ENCODE results near the gene COL6A2.

DNA sequence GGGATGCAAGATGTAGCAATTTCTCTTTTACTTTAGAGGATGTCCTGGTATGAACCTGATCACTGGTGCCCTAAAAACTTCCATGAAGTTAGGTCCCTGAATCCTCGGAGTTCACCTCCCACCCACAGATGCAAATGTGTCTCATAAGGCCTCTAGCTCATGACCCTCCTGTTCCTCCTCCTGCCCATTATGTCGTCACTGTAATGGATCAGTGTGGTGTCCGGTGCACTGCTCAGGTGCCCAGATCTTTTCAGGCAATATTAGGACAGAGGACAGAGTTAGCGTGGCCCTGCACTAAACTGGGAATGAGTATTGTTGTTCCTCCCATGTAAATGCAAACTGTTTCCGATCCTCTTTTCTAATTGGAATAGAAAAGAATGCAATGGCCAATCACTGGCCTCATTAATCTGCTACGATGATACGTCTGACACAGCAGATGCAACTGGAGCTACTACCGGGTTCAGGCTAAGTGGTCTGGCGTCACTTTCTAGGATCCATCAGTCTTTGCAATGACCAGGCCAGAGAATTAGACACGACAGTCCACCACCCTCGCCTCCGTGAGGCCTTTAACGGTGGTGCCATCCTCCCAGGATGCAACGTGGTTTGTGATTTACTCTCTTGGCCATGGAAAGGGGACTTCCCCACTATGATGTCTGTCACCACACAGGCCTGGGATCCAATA is 3.4 kb upstream of the COL6A2 start:
- TF ChIP-seq, protein P1, sequence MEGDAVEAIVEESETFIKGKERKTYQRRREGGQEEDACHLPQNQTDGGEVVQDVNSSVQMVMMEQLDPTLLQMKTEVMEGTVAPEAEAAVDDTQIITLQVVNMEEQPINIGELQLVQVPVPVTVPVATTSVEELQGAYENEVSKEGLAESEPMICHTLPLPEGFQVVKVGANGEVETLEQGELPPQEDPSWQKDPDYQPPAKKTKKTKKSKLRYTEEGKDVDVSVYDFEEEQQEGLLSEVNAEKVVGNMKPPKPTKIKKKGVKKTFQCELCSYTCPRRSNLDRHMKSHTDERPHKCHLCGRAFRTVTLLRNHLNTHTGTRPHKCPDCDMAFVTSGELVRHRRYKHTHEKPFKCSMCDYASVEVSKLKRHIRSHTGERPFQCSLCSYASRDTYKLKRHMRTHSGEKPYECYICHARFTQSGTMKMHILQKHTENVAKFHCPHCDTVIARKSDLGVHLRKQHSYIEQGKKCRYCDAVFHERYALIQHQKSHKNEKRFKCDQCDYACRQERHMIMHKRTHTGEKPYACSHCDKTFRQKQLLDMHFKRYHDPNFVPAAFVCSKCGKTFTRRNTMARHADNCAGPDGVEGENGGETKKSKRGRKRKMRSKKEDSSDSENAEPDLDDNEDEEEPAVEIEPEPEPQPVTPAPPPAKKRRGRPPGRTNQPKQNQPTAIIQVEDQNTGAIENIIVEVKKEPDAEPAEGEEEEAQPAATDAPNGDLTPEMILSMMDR (IDR thresholded peaks at IDR 0.05): no peak
- TF ChIP-seq EZH2 (IDR thresholded peaks at IDR 0.05; ENCODE audit: borderline replicate concordance, insufficient read depth, low read depth, low read length, poor library complexity, severe bottlenecking): no peak

Data from B cell (primary cell).